Activated CD8-positive, alpha-beta memory T cell treated with anti-CD3 and anti-CD28 coated beads for 48 hours (primary cell): ENCODE data around the gene SH3RF1.

Source experiments
- DNase-seq, 3 experiments: peaks; one replicate each; pipeline ENCODE4 v3.0.0-alpha.2; 2020; ENCODE audit warnings: low read depth in 2 of 3, low spot score in 2 of 3

Gene SH3RF1

GRCh38 chr4:169048868-169049414 is 221.8 kb downstream of the SH3RF1 start:
- no peak for DNase-seq

- DNase-seq = no peak
Observed at GRCh38 chr4:169047956-169048355, 222.8 kb downstream of the SH3RF1 start.

- DNase-seq = no peak
Observed at GRCh38 chr4:169045862-169046584, 224.7 kb downstream of the SH3RF1 start.

- no peak for DNase-seq
Observed at GRCh38 chr4:169044714-169045447, 225.9 kb downstream of the SH3RF1 start.
